Natural killer cell (primary cell): Measurements from ENCODE around the gene BCAP31. TPM values are rescaled to one million over a fixed set of nuclear protein-coding genes. Genes with fewer than 3 reads are reported as not detected.

Experiments used
- ATAC-seq, 3 donors: fragments of 150-1000 bp in 2 of 3; fragments of 200-7000 bp in 1 of 3; cut with Tn5 transposase; 1 replicate in 1 of 3; 2 replicates in 2 of 3; pipeline ENCODE4 v1.10.0; 2021; ENCODE audit warnings: mild to moderate bottlenecking in 2 of 3, moderate library complexity in 2 of 3
- DNase-seq, 2 donors: peaks; one replicate each; pipeline versions ENCODE4 v3.0.0 to v3.0.0-alpha.2; 2013 to 2021; ENCODE audit warnings: mixed read lengths in 1 of 2
- H3K27ac ChIP-seq: one replicate; pipeline ENCODE4 v1.5.1; 2013; ENCODE audit warnings: mild to moderate bottlenecking, low read length
- H3K27me3 ChIP-seq: one replicate; pipeline ENCODE4 v1.6.1; 2013; ENCODE audit warnings: low read length; ENCODE audit not compliant: control insufficient read depth, insufficient read depth
- H3K36me3 ChIP-seq: one replicate; pipeline ENCODE4 v1.6.1; 2013; ENCODE audit warnings: low read length; ENCODE audit not compliant: control insufficient read depth, insufficient read depth
- H3K4me1 ChIP-seq: one replicate; pipeline ENCODE4 v1.6.1; 2013; ENCODE audit warnings: low read length; ENCODE audit not compliant: control insufficient read depth, insufficient read depth
- H3K4me3 ChIP-seq: one replicate; pipeline ENCODE4 v1.5.1; 2013; ENCODE audit warnings: low read length
- H3K9me3 ChIP-seq: one replicate; pipeline ENCODE4 v1.6.1; 2013; ENCODE audit warnings: low read length; ENCODE audit not compliant: control insufficient read depth, insufficient read depth
- H3K27ac Mint-ChIP-seq, 2 donors: one replicate each; pipeline ENCODE4 v1.8.0; 2022; ENCODE audit warnings: mild to moderate bottlenecking in 2 of 2, mixed read lengths in 2 of 2, moderate library complexity in 1 of 2
- H3K27me3 Mint-ChIP-seq, 2 donors: one replicate each; pipeline ENCODE4 v1.8.0; 2022; ENCODE audit warnings: low read depth in 2 of 2, mixed read lengths in 2 of 2
- H3K36me3 Mint-ChIP-seq: one replicate; pipeline ENCODE4 v1.8.0; 2022; ENCODE audit warnings: mixed read lengths
- H3K4me1 Mint-ChIP-seq, 2 donors: one replicate each; pipeline ENCODE4 v1.8.0; 2022; ENCODE audit warnings: mixed read lengths in 2 of 2
- H3K4me3 Mint-ChIP-seq: one replicate; pipeline ENCODE4 v1.8.0; 2022; ENCODE audit warnings: mild to moderate bottlenecking, moderate library complexity, mixed read lengths
- H3K9me3 Mint-ChIP-seq, 2 donors: one replicate each; pipeline ENCODE4 v1.8.0; 2022; ENCODE audit warnings: mixed read lengths in 2 of 2
- CTCF ChIP-seq: fragments of 200-600 bp; IDR thresholded peaks from one replicate; pipeline ENCODE4 v1.8.0; 2022; ENCODE audit warnings: antibody characterized with exemption
- WGBS: methylation state at CpG from one replicate; pipeline ENCODE4 v1.1.7; 2013; ENCODE audit warnings: missing lambda C conversion rate; ENCODE audit not compliant: insufficient coverage; 5-methylcytosine and 5-hydroxymethylcytosine counted together
- intact Hi-C: fragments of 100-400 bp; cut with micrococcal nuclease; formaldehyde crosslinking; loops from one replicate; pipeline ENCODE4 v1.14.2; 2022
- total RNA-seq, 4 donors: library from RNA; stranded (reverse); fragments of 120-200 nt in 1 of 4; gene quantifications; one replicate each; pipeline versions ENCODE4 v1.2.3 to v1.2.4, GENCODE V29; 2013 to 2022

The BCAP31 gene
- total RNA-seq, 3 donors from 2014 or later (not counting 1 experiment from before 2014, with no cell fraction given), result 109 to 131 (median 119) TPM

GRCh38 chrX:153671589-153672530 is 52.3 kb downstream of the BCAP31 start:
- Histone ChIP-seq H3K9me3 (no peaks in the 10 kb centered on the region), H3K4me3 (no peak overlapping the region), H3K27ac (no peak overlapping the region), H3K27me3 (peaks cover 4% of the 10 kb centered on the region), H3K36me3 (no peaks in the 10 kb centered on the region), H3K4me1 (peaks cover 7% of the 10 kb centered on the region)
- no peaks in the 10 kb centered on the region for H3K36me3 Mint-ChIP-seq
- intact Hi-C loops, result no loop called here
- no peak for TF ChIP-seq CTCF
- no peak overlapping the region for H3K27ac Mint-ChIP-seq
- ATAC-seq, result no peak
- DNase-seq, result no peak
- H3K4me3 Mint-ChIP-seq, result no peak overlapping the region
- WGBS, result 92% methylated on average over 26 of the region's 27 CpGs
- peaks cover 26 to 27% of the 10 kb centered on the region in 2 donors for H3K27me3 Mint-ChIP-seq
- H3K4me1 Mint-ChIP-seq, result peaks cover 12 to 13% of the 10 kb centered on the region in 2 donors
- H3K9me3 Mint-ChIP-seq, result no peaks in the 10 kb centered on the region

- 92% methylated on average over 21 of the region's 23 CpGs for WGBS
- no peak for TF ChIP-seq CTCF
- Mint-ChIP-seq H3K4me3 (no peak overlapping the region), H3K4me1 (peaks cover 12 to 13% of the 10 kb centered on the region in 2 donors), H3K9me3 (no peaks in the 10 kb centered on the region), H3K27ac (no peak overlapping the region), H3K36me3 (no peaks in the 10 kb centered on the region), H3K27me3 (peaks cover 26 to 27% of the 10 kb centered on the region in 2 donors)
- H3K4me3 ChIP-seq, result no peak overlapping the region
- H3K9me3 ChIP-seq, result no peaks in the 10 kb centered on the region
- H3K36me3 ChIP-seq, result no peaks in the 10 kb centered on the region
- peaks cover 4% of the 10 kb centered on the region for H3K27me3 ChIP-seq
- intact Hi-C loops, result no loop called here
- no peak for ATAC-seq
- DNase-seq, result no peak
- H3K27ac ChIP-seq, result no peak overlapping the region
- H3K4me1 ChIP-seq, result peaks cover 7% of the 10 kb centered on the region
Observed at GRCh38 chrX:153670748-153671588, 53.2 kb downstream of the BCAP31 start.

GRCh38 chrX:153669901-153670731 is 54.1 kb downstream of the BCAP31 start:
- Histone ChIP-seq H3K4me1 (peaks cover 7% of the 10 kb centered on the region), H3K4me3 (no peak overlapping the region), H3K27ac (no peak overlapping the region), H3K9me3 (no peaks in the 10 kb centered on the region), H3K27me3 (peaks cover 4% of the 10 kb centered on the region), H3K36me3 (no peaks in the 10 kb centered on the region)
- no peaks in the 10 kb centered on the region for H3K9me3 Mint-ChIP-seq
- no peak for TF ChIP-seq CTCF
- H3K4me1 Mint-ChIP-seq, result peaks cover 12 to 13% of the 10 kb centered on the region in 2 donors
- no peaks in the 10 kb centered on the region for H3K36me3 Mint-ChIP-seq
- ATAC-seq (no peak), DNase-seq (no peak)
- no peak overlapping the region for H3K27ac Mint-ChIP-seq
- 86% methylated on average over 19 of the region's 23 CpGs for WGBS
- H3K27me3 Mint-ChIP-seq, result peaks cover 24 to 27% of the 10 kb centered on the region in 2 donors
- H3K4me3 Mint-ChIP-seq, result no peak overlapping the region
- intact Hi-C loops, result loop anchor here (2.0 to 5.0 kb wide), 4 partner anchors 115 to 728 kb away; no protein-coding TSS in a partner anchor
